NCI-H2107 (cell line): ENCODE data around the gene TRIP11.

Experiments used
- DNase-seq: peaks from one replicate; lab custom pipeline; 2025; lab: John Stamatoyannopoulos, UW

Gene TRIP11

DNA sequence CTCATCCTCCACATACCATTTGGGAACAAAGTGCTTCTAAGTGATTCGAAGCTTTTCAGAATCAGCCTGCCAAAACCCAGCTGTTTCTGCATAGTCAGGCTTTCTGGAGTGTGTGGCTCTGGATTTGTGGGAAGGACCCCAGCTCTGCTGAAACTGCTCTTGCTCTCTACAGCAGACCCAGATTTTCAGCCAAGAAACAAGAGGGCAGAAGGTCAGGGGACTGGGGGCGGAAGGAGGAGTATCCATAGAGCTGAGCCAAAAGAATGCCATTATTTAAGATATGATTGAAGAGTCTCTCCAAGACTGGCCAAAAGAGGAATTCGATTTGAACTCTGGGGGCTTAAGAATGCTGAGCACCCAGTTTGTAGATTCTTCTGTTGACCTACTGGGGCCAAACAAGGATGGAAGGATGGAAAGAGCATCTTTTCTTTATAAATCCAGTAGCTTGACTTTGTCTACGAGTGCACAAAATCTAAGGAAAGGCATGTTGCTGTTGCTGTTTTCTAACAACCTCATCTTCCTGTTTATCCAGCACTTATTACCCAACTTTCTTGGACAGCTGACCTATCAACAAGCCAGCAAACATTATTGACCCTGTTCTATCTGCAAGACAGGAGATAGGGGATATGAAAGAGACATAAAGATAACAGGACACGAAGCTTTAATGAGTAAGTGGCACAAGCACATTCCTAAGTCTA lies 121.5 kb downstream of the TRIP11 start:
- DNase-seq = no peak
